ENCODE data around the gene AP1G2.

- TF ChIP-seq POLR2A (IDR thresholded peaks at IDR 0.05; ENCODE audit: low read depth, low read length) (no peak), TAF1 (IDR thresholded peaks at IDR 0.05; ENCODE audit: low read depth, low read length) (no peak), POU2F2 (IDR thresholded peaks at IDR 0.05; ENCODE audit: low read depth, low read length) (no peak), POLR2AphosphoS5 (IDR thresholded peaks at IDR 0.05; ENCODE audit: low read depth, low read length) (no peak), PAX5 (IDR thresholded peaks at IDR 0.05; ENCODE audit: insufficient read depth, low read length, severe bottlenecking) (no peak)
These were observed 31.1 kb downstream of the AP1G2 start for GRCh38 chr14:23536494-23536893.

Data from GM12891 (cell line).